WERI-Rb-1 (cell line): ENCODE measurements around the gene PLXDC1.
"Not testable (repeated sequence)": the region's sequence is repeated elsewhere in the genome, so short reads cannot be mapped to it uniquely, and the experiment has no call there.

Experiments used
- DNase-seq: peaks from one replicate; pipeline ENCODE4 v3.0.0-alpha.2; 2020
- H3K27ac ChIP-seq: fragments of 250-450 bp; sonication (Bioruptor Pico); 2 replicates; pipeline ENCODE4 v1.5.1; 2020; ENCODE audit warnings: mild to moderate bottlenecking, moderate library complexity
- H3K27me3 ChIP-seq: fragments of 250-450 bp; sonication (Bioruptor Pico); 2 replicates; pipeline ENCODE4 v1.5.1; 2021; ENCODE audit warnings: mild to moderate bottlenecking, low read depth, moderate library complexity; ENCODE audit not compliant: insufficient read depth, severe bottlenecking
- H3K36me3 ChIP-seq: fragments of 250-450 bp; sonication (Bioruptor Pico); 2 replicates; pipeline ENCODE4 v1.5.1; 2020; ENCODE audit warnings: mild to moderate bottlenecking, moderate library complexity
- H3K4me3 ChIP-seq: 2 replicates; pipeline ENCODE4 v1.5.1; 2011; ENCODE audit warnings: low read depth, mild to moderate bottlenecking, control low read depth, low read length
- H3K9me3 ChIP-seq: fragments of 250-450 bp; sonication (Bioruptor Pico); 2 replicates; pipeline ENCODE4 v1.5.1; 2021; ENCODE audit warnings: mild to moderate bottlenecking, moderate library complexity; ENCODE audit not compliant: severe bottlenecking
- CTCF ChIP-seq: IDR thresholded peaks from 2 replicates; pipeline ENCODE4 v1.5.1; 2011; ENCODE audit warnings: low read depth, mild to moderate bottlenecking, control low read depth, inconsistent platforms, low read length

The PLXDC1 gene

GRCh38 chr17:39022924-39023323 is 128.5 kb downstream of the PLXDC1 start:
- Histone ChIP-seq H3K27me3 (no peaks in the 10 kb centered on the region), H3K27ac (no peak overlapping the region), H3K4me3 (no peak overlapping the region), H3K36me3 (no peaks in the 10 kb centered on the region), H3K9me3 (no peaks in the 10 kb centered on the region)
- no peak for DNase-seq
- TF ChIP-seq CTCF = no peak

DNA sequence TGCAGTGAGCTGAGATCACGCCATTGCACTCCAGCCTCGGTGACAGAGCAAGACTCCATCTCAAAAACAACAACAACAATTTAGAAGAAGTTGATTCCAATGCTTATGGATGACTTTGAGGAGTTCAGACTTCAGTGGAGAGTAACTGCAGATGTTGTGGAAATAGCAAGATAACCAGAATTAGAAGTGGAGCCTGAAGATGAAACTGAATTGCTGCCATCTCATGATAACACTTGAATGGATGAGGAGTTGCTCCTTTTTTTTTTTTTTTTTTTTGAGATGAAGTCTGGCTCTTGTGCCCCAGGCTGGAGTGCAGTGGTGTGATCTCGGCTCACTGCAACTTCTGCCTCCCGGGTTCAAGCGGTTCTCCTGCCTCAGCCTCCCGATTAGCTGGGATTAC is 131.4 kb downstream of the PLXDC1 start:
- not testable (repeated sequence) for H3K27me3 ChIP-seq, DNase-seq, H3K27ac ChIP-seq, H3K9me3 ChIP-seq, H3K36me3 ChIP-seq, H3K4me3 ChIP-seq

DNA sequence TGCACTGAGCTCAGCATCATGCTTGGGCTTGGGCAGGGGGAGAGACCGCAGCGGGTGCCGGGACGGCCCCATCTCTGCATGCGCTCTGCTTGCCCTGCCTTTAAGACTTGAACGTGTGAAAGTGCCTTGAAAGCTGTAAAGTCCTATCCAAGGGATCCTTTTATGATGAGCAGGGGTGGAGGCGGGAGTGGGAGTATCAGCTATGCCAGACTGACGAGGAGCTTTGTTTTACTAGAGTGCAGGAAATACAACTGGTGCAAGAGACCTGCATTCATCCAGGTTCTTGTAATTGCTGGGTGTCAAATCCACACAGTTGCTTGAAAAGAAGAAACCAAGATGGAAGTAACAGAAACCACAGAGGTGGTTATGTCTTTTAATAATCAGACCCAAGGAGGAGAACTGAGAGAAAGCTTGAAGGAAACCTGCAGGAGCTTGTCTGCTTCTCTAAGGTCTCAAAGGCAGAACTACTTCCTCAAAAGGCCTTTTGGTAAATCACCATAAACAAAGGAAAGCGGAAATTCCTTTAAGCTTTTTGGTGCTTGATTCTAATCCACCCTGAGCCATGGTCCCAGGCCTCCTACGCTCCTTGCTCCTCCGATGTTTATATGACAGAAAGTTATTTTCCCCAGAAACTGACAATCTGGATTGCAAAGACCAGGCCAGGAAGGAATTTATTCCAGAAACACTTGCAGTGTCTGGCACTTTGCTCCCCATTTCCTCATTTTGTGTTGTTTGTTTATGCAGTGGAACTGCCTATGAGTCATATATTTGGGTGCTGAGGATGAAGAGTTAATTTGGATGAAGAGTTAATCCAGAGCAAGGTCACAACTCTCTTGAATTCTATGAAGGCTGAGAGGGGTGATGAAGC is 132.9 kb downstream of the PLXDC1 start:
- Histone ChIP-seq H3K27me3 (no peaks in the 10 kb centered on the region), H3K27ac (no peak overlapping the region), H3K36me3 (no peaks in the 10 kb centered on the region), H3K9me3 (no peaks in the 10 kb centered on the region), H3K4me3 (no peak overlapping the region)
- TF ChIP-seq CTCF = no peak
- DNase-seq = no peak

DNA sequence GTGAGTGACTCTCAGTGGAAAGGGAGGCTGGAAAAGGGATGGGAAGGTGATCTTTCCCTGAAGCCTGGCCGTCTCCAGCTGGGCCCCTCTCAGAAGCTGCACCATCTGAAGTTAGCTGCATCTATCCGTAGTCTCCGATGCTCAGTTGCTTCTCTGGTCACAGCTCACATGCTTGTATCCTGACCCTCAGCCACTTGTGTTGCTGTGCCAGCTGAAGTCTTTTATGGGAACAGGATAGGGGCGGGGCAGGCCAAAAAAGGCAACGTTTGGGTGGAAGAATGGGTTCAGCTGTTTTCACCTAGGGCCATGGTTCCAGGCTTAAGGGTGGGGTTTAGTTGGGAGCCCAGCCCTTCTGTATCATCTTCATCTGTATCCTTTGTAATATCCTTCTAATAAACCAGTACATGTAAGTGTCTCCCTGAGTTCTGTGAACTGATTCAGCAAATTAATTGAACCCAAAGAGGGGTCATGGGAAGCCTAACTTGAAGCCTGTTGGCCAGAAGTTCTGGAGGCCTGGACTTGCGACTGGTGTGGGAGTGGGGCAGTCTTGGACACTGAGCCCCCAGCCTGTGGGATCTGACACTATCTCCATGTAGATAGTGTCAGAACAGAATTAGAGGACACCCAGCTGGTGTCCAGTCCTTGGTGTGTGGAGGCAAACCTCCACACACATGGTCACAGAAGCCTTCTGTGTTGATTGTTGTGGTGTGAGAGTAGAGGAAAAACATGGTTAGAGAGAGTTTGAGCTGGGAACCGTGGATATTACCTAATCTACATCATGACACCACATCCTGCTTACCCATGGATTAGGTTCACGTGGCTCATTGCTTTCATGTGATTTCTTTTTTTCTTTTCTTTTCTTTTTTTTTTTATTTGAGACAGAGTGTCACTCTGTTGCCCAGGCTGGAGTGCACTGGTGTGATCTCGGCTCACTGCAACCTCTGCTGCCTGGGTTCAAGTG is 135.0 kb downstream of the PLXDC1 start:
- no peaks in the 10 kb centered on the region for H3K27me3 ChIP-seq
- DNase-seq = no peak

GRCh38 chr17:39015546-39015935 is 135.9 kb downstream of the PLXDC1 start:
- no peak for TF ChIP-seq CTCF
- Histone ChIP-seq H3K9me3 (no peaks in the 10 kb centered on the region), H3K27me3 (no peaks in the 10 kb centered on the region), H3K4me3 (no peak overlapping the region), H3K27ac (no peak overlapping the region), H3K36me3 (no peaks in the 10 kb centered on the region)
- DNase-seq = no peak

More for the DNA sequence above, 135.0 kb downstream of the PLXDC1 start:
- no peaks in the 10 kb centered on the region for H3K36me3 ChIP-seq
- H3K9me3 ChIP-seq = no peaks in the 10 kb centered on the region
- TF ChIP-seq CTCF = no peak
- H3K27ac ChIP-seq = no peak overlapping the region
- H3K4me3 ChIP-seq = no peak overlapping the region
